ENCODE results near the gene BST2. TPM values are rescaled to one million over a fixed set of nuclear protein-coding genes. Genes with fewer than 3 reads are reported as not detected.

BST2 gene
- polyA plus RNA-seq, 1 donor (not counting 4 experiments of a cell fraction or from before 2014, with no cell fraction given): 4.4 TPM

DNA sequence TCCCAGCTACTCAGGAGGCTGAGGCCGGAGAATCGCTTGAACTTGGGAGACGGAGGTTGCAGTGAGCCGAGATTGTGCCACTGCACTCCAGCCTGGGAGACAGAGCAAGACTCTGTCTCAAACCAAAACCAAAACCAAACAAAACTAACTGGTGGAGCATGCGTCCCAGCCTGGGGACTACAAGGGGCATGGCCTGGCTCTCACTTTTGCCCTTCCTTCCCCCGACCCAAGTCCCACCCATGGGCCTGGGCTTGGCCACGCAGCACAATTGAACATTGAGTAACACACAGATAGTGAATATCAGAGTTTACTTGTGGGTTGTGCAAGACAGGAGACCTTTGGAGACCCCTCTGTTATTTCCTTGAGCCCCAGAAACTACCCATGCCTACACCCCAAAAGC lies 29.8 kb upstream of the BST2 start:
- Histone ChIP-seq H2AFZ (ENCODE audit: control insufficient read depth, low read length) (no peak overlapping the region), H4K20me1 (ENCODE audit: control insufficient read depth, extremely low read depth, insufficient read depth, low read length) (no peaks in the 10 kb centered on the region), H3K27me3 (ENCODE audit: control insufficient read depth, extremely low read depth, insufficient read depth, low read length) (no peaks in the 10 kb centered on the region), H3K4me2 (ENCODE audit: control insufficient read depth, extremely low read depth, insufficient read depth, low read depth, low read length) (no peak overlapping the region), H3K79me2 (ENCODE audit: control insufficient read depth, insufficient read depth, low read length) (no peaks in the 10 kb centered on the region), H3K36me3 (ENCODE audit: control insufficient read depth in 2 of 2, extremely low read depth in 1 of 2, insufficient read depth in 2 of 2, low read length in 2 of 2) (no peaks in the 10 kb centered on the region), H3K27ac (ENCODE audit: control insufficient read depth, insufficient read depth, low read length) (no peak overlapping the region), H3K4me3 (ENCODE audit: control insufficient read depth in 2 of 3, extremely low read depth in 1 of 3, insufficient read depth in 2 of 3, low read depth in 1 of 3, low read length in 3 of 3) (no peak overlapping the region), H3K9me3 (ENCODE audit: control insufficient read depth, low read depth, low read length) (no peaks in the 10 kb centered on the region), H3K9ac (ENCODE audit: control insufficient read depth, extremely low read depth, insufficient read depth, low read length) (no peak overlapping the region), H3K9me1 (ENCODE audit: control insufficient read depth, extremely low read depth, insufficient read depth, low read length) (no peaks in the 10 kb centered on the region), H3K4me1 (ENCODE audit: control insufficient read depth, extremely low read depth, insufficient read depth, low read length) (no peaks in the 10 kb centered on the region)
- no peak for DNase-seq (ENCODE audit: low read depth, low spot score)
- TF ChIP-seq, protein P1, sequence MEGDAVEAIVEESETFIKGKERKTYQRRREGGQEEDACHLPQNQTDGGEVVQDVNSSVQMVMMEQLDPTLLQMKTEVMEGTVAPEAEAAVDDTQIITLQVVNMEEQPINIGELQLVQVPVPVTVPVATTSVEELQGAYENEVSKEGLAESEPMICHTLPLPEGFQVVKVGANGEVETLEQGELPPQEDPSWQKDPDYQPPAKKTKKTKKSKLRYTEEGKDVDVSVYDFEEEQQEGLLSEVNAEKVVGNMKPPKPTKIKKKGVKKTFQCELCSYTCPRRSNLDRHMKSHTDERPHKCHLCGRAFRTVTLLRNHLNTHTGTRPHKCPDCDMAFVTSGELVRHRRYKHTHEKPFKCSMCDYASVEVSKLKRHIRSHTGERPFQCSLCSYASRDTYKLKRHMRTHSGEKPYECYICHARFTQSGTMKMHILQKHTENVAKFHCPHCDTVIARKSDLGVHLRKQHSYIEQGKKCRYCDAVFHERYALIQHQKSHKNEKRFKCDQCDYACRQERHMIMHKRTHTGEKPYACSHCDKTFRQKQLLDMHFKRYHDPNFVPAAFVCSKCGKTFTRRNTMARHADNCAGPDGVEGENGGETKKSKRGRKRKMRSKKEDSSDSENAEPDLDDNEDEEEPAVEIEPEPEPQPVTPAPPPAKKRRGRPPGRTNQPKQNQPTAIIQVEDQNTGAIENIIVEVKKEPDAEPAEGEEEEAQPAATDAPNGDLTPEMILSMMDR (optimal IDR thresholded peaks at IDR 0.05 in 1 of 3, IDR thresholded peaks at IDR 0.05 in 1 of 3, conservative IDR thresholded peaks at IDR 0.05 in 1 of 3; ENCODE audit: extremely low read depth in 1 of 3, insufficient read depth in 2 of 3, low read length in 3 of 3): no peak
- no peak for TF ChIP-seq EZH2 (IDR thresholded peaks at IDR 0.05; ENCODE audit: low read length)
- dilution Hi-C loops (cut with MboI; ENCODE audit: extremely low pct_ligation_motif_present, low sequenced_read_pairs): no loop called here
- FAIRE-seq: no peak

GRCh38 chr19:17431417-17431816 lies 26.0 kb upstream of the BST2 start:
- no peak for TF ChIP-seq EZH2 (IDR thresholded peaks at IDR 0.05; ENCODE audit: low read length)
- TF ChIP-seq, protein P1 (optimal IDR thresholded peaks at IDR 0.05 in 1 of 3, IDR thresholded peaks at IDR 0.05 in 1 of 3, conservative IDR thresholded peaks at IDR 0.05 in 1 of 3; ENCODE audit: extremely low read depth in 1 of 3, insufficient read depth in 2 of 3, low read length in 3 of 3): no peak
- FAIRE-seq (no peak), DNase-seq (ENCODE audit: low read depth, low spot score) (no peak)
- Histone ChIP-seq H3K27me3 (ENCODE audit: control insufficient read depth, extremely low read depth, insufficient read depth, low read length) (peaks cover 3% of the 10 kb centered on the region), H2AFZ (ENCODE audit: control insufficient read depth, low read length) (no peak overlapping the region), H3K27ac (ENCODE audit: control insufficient read depth, insufficient read depth, low read length) (no peak overlapping the region), H3K4me3 (ENCODE audit: control insufficient read depth in 2 of 3, extremely low read depth in 1 of 3, insufficient read depth in 2 of 3, low read depth in 1 of 3, low read length in 3 of 3) (no peak overlapping the region), H3K4me2 (ENCODE audit: control insufficient read depth, extremely low read depth, insufficient read depth, low read depth, low read length) (no peak overlapping the region), H3K9me1 (ENCODE audit: control insufficient read depth, extremely low read depth, insufficient read depth, low read length) (no peaks in the 10 kb centered on the region), H3K79me2 (ENCODE audit: control insufficient read depth, insufficient read depth, low read length) (no peaks in the 10 kb centered on the region), H3K36me3 (ENCODE audit: control insufficient read depth in 2 of 2, extremely low read depth in 1 of 2, insufficient read depth in 2 of 2, low read length in 2 of 2) (no peaks in the 10 kb centered on the region), H3K9ac (ENCODE audit: control insufficient read depth, extremely low read depth, insufficient read depth, low read length) (no peak overlapping the region), H3K4me1 (ENCODE audit: control insufficient read depth, extremely low read depth, insufficient read depth, low read length) (no peaks in the 10 kb centered on the region), H4K20me1 (ENCODE audit: control insufficient read depth, extremely low read depth, insufficient read depth, low read length) (no peaks in the 10 kb centered on the region), H3K9me3 (ENCODE audit: control insufficient read depth, low read depth, low read length) (no peaks in the 10 kb centered on the region)
- dilution Hi-C loops (cut with MboI; ENCODE audit: extremely low pct_ligation_motif_present, low sequenced_read_pairs): no loop called here
